DMS79 treated with DMSO at 0.1 percent for 48 hours (cell line): ENCODE data around the gene SORCS1.

Experiments used
- DNase-seq: peaks from one replicate; lab custom pipeline; 2025; lab: John Stamatoyannopoulos, UW

The SORCS1 gene

GRCh38 chr10:107104026-107104652, 60.4 kb downstream of the SORCS1 start:
- no peak for DNase-seq

- no peak for DNase-seq
Measured at GRCh38 chr10:107103174-107104025, 61.1 kb downstream of the SORCS1 start.

- no peak for DNase-seq
Measured at GRCh38 chr10:107098326-107098725, 66.2 kb downstream of the SORCS1 start.

- DNase-seq, result no peak
Measured at GRCh38 chr10:107094824-107095522, 69.5 kb downstream of the SORCS1 start.

GRCh38 chr10:107092321-107092720, 72.2 kb downstream of the SORCS1 start:
- DNase-seq, result no peak

- no peak for DNase-seq
Measured at GRCh38 chr10:107091126-107091525, 73.4 kb downstream of the SORCS1 start.

GRCh38 chr10:107085665-107086525, 78.6 kb downstream of the SORCS1 start:
- DNase-seq, result no peak

- no peak for DNase-seq
Measured at GRCh38 chr10:107083388-107084009, 81.0 kb downstream of the SORCS1 start.

- no peak for DNase-seq
Measured at GRCh38 chr10:107081644-107082043, 82.9 kb downstream of the SORCS1 start.

- DNase-seq, result no peak
Measured at GRCh38 chr10:107075117-107075516, 89.4 kb downstream of the SORCS1 start.

GRCh38 chr10:107072786-107073185, 91.7 kb downstream of the SORCS1 start:
- no peak for DNase-seq

- no peak for DNase-seq
Measured at GRCh38 chr10:107072028-107072427, 92.5 kb downstream of the SORCS1 start.

- no peak for DNase-seq
Measured at GRCh38 chr10:107071301-107071700, 93.2 kb downstream of the SORCS1 start.

- no peak for DNase-seq
Measured at GRCh38 chr10:107067843-107068242, 96.7 kb downstream of the SORCS1 start.

GRCh38 chr10:107064075-107064474, 100.4 kb downstream of the SORCS1 start:
- DNase-seq, result no peak

- no peak for DNase-seq
Measured at GRCh38 chr10:107059872-107060271, 104.6 kb downstream of the SORCS1 start.

GRCh38 chr10:107059068-107059804, 105.3 kb downstream of the SORCS1 start:
- DNase-seq, result no peak

GRCh38 chr10:107058331-107058730, 106.2 kb downstream of the SORCS1 start:
- no peak for DNase-seq

- no peak for DNase-seq
Measured at GRCh38 chr10:107056182-107056581, 108.3 kb downstream of the SORCS1 start.

- DNase-seq, result no peak
Measured at GRCh38 chr10:107054469-107055156, 109.9 kb downstream of the SORCS1 start.
